ENCODE results near the gene RASSF6.
"Not testable (repeated sequence)": the region's sequence is repeated elsewhere in the genome, so short reads cannot be mapped to it uniquely, and the experiment has no call there.

The RASSF6 gene

GRCh38 chr4:73648478-73648877 lies 28.2 kb upstream of the RASSF6 start:
- Histone ChIP-seq H3K4me3 (ENCODE audit: low read depth, low read length) (no peak overlapping the region), H3K27ac (no peak overlapping the region), H3K36me3 (no peaks in the 10 kb centered on the region), H3K27me3 (ENCODE audit: insufficient read depth, low read depth, severe bottlenecking) (no peaks in the 10 kb centered on the region), H3K9me3 (ENCODE audit: severe bottlenecking) (no peaks in the 10 kb centered on the region)
- TF ChIP-seq CTCF (IDR thresholded peaks at IDR 0.05; ENCODE audit: low read depth, low read length) = no peak
- DNase-seq = no peak

GRCh38 chr4:73646117-73646516 lies 25.9 kb upstream of the RASSF6 start:
- Histone ChIP-seq H3K4me3 (ENCODE audit: low read depth, low read length) (no peak overlapping the region), H3K27ac (no peak overlapping the region), H3K27me3 (ENCODE audit: insufficient read depth, low read depth, severe bottlenecking) (no peaks in the 10 kb centered on the region), H3K9me3 (ENCODE audit: severe bottlenecking) (no peaks in the 10 kb centered on the region), H3K36me3 (no peaks in the 10 kb centered on the region)
- no peak for DNase-seq
- TF ChIP-seq CTCF (IDR thresholded peaks at IDR 0.05; ENCODE audit: low read depth, low read length) = no peak

- no peaks in the 10 kb centered on the region for H3K27me3 ChIP-seq (ENCODE audit: insufficient read depth, low read depth, severe bottlenecking)
- H3K9me3 ChIP-seq (ENCODE audit: severe bottlenecking) = no peaks in the 10 kb centered on the region
- no peak for DNase-seq
- H3K4me3 ChIP-seq (ENCODE audit: low read depth, low read length) = no peak overlapping the region
- no peak overlapping the region for H3K27ac ChIP-seq
- no peaks in the 10 kb centered on the region for H3K36me3 ChIP-seq
- TF ChIP-seq CTCF (IDR thresholded peaks at IDR 0.05; ENCODE audit: low read depth, low read length) = no peak
Observed at GRCh38 chr4:73631565-73632226, 11.5 kb upstream of the RASSF6 start.

GRCh38 chr4:73628834-73629233 lies 8.6 kb upstream of the RASSF6 start:
- not testable (repeated sequence) for H3K9me3 ChIP-seq (ENCODE audit: severe bottlenecking); H3K36me3 ChIP-seq; H3K27ac ChIP-seq; DNase-seq; H3K4me3 ChIP-seq (ENCODE audit: low read depth, low read length); H3K27me3 ChIP-seq (ENCODE audit: insufficient read depth, low read depth, severe bottlenecking)

GRCh38 chr4:73621357-73621756 lies 1.1 kb upstream of the RASSF6 start:
- no peak for TF ChIP-seq CTCF (IDR thresholded peaks at IDR 0.05; ENCODE audit: low read depth, low read length)
- no peaks in the 10 kb centered on the region for H3K9me3 ChIP-seq (ENCODE audit: severe bottlenecking)

GRCh38 chr4:73619346-73619745 lies 890 bp downstream of the RASSF6 start:
- Histone ChIP-seq H3K9me3 (ENCODE audit: severe bottlenecking) (no peaks in the 10 kb centered on the region), H3K27me3 (ENCODE audit: insufficient read depth, low read depth, severe bottlenecking) (no peaks in the 10 kb centered on the region), H3K4me3 (ENCODE audit: low read depth, low read length) (no peak overlapping the region), H3K27ac (no peak overlapping the region), H3K36me3 (no peaks in the 10 kb centered on the region)
- TF ChIP-seq CTCF (IDR thresholded peaks at IDR 0.05; ENCODE audit: low read depth, low read length) = no peak
- DNase-seq = no peak

More at GRCh38 chr4:73621357-73621756, 1.1 kb upstream of the RASSF6 start:
- H3K4me3 ChIP-seq (ENCODE audit: low read depth, low read length) = no peak overlapping the region
- DNase-seq = no peak
- no peaks in the 10 kb centered on the region for H3K36me3 ChIP-seq
- no peaks in the 10 kb centered on the region for H3K27me3 ChIP-seq (ENCODE audit: insufficient read depth, low read depth, severe bottlenecking)
- no peak overlapping the region for H3K27ac ChIP-seq
